Measurements from ENCODE around the gene AMMECR1.
A peak's percentile ranks its signal among the peaks of the same experiment; 100 is the strongest.

Gene AMMECR1

GRCh38 chrX:110201799-110202198 is 116.1 kb downstream of the AMMECR1 start:
- no peak for DNase-seq

- DNase-seq, result no peak
Measured at GRCh38 chrX:110194977-110195376, 122.9 kb downstream of the AMMECR1 start.

- no peak for DNase-seq
Measured at GRCh38 chrX:110192516-110192915, 125.4 kb downstream of the AMMECR1 start.

GRCh38 chrX:110188701-110189558 is 129.0 kb downstream of the AMMECR1 start:
- DNase-seq, result no peak

- no peak for DNase-seq
Measured at GRCh38 chrX:110183314-110183713, 134.6 kb downstream of the AMMECR1 start.

- no peak for DNase-seq
Measured at GRCh38 chrX:110182865-110183264, 135.0 kb downstream of the AMMECR1 start.

GRCh38 chrX:110182362-110182761 is 135.5 kb downstream of the AMMECR1 start:
- no peak for DNase-seq

GRCh38 chrX:110181459-110182137 is 136.3 kb downstream of the AMMECR1 start:
- DNase-seq, result no peak

- no peak for DNase-seq
Measured at GRCh38 chrX:110180928-110181310, 137.0 kb downstream of the AMMECR1 start.

GRCh38 chrX:110180176-110180927 is 137.5 kb downstream of the AMMECR1 start:
- DNase-seq, result no peak

GRCh38 chrX:110178179-110178865 is 139.6 kb downstream of the AMMECR1 start:
- DNase-seq, result no peak

GRCh38 chrX:110175696-110176095 is 142.2 kb downstream of the AMMECR1 start:
- no peak for DNase-seq

- no peak for DNase-seq
Measured at GRCh38 chrX:110175146-110175545, 142.7 kb downstream of the AMMECR1 start.

GRCh38 chrX:110173192-110174175 is 144.4 kb downstream of the AMMECR1 start:
- no peak for DNase-seq

- DNase-seq, result no peak
Measured at GRCh38 chrX:110172215-110172614, 145.7 kb downstream of the AMMECR1 start.

- DNase-seq, result no peak
Measured at GRCh38 chrX:110171442-110171841, 146.4 kb downstream of the AMMECR1 start.

- DNase-seq, result no peak
Measured at GRCh38 chrX:110170029-110170428, 147.9 kb downstream of the AMMECR1 start.

GRCh38 chrX:110168585-110168984 is 149.3 kb downstream of the AMMECR1 start:
- no peak for DNase-seq

- peak; percentile 30 for DNase-seq
Measured at GRCh38 chrX:110167952-110168451, 149.9 kb downstream of the AMMECR1 start.

- DNase-seq, result no peak
Measured at GRCh38 chrX:110163488-110163887, 154.4 kb downstream of the AMMECR1 start.

GRCh38 chrX:110162867-110163266 is 155.0 kb downstream of the AMMECR1 start:
- DNase-seq, result no peak

All from activated T-cell treated with anti-CD3 and anti-CD28 coated beads for 4 hours (primary cell).